HG02588 (cell line): ENCODE data around the gene LZTS3.
"Not testable (repeated sequence)": the region's sequence is repeated elsewhere in the genome, so short reads cannot be mapped to it uniquely, and the experiment has no call there.

Experiments
- ATAC-seq: cut with Tn5 transposase; IDR thresholded peaks from one replicate; pipeline ENCODE4 v1.9.1; 2021; ENCODE audit warnings: mild to moderate bottlenecking, moderate library complexity; ENCODE audit not compliant: unreplicated experiment

Gene LZTS3

GRCh38 chr20:3172933-3173609, at the start of gene LZTS3:
TSS of gene LZTS3 (minus strand) at chr20:3173549. CDS start at chr20:3167163, 6,386 bp downstream.
- peak; percentile 44 for ATAC-seq

DNA sequence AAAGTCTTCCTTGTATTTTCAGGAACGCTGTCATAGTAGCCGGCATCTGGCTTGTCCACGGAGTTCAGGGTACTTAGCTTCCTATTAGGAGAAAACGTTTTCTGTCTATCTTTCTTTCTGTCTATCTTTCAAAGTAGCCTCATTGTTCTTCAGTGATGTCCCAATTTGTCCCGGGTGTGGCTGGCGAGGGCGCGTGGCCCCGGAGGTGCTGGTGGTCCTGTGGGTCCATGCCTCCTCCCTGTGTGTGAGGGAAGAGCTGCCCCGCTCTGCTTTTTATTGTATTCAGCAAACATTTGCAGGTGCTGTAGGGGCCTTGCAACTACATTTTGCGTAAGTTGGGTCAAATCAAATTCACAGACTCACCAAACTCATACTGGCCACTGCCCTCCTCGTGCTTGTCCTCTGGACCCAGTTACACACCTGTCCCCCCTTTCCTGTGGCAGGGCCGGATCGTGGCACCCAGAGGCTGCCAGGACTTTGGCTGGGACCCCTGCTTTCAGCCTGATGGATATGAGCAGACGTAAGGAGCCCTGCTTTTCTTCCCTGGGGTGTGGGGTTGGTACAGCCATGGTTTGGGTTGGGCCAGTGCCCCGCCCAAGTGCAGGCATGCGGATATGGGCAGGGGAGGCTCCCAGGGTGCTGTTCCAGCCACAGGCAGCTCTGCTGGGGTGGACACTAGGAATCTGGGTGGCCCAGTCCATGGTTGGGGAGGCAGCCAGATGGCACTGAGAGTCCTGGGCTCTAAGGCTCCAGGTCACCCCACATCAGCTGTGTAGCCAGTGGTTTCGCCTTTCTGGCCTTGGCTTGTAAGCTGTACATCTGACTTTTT, 48.3 kb upstream of the LZTS3 start:
- no peak for ATAC-seq

- ATAC-seq = no peak
Observed at GRCh38 chr20:3218307-3218988, 45.1 kb upstream of the LZTS3 start.

- ATAC-seq = not testable (repeated sequence)
Observed at GRCh38 chr20:3215359-3215917, 42.1 kb upstream of the LZTS3 start.

GRCh38 chr20:3213226-3213625, 39.9 kb upstream of the LZTS3 start:
- no peak for ATAC-seq

- no peak for ATAC-seq
Observed at GRCh38 chr20:3210346-3210745, 37.0 kb upstream of the LZTS3 start.

DNA sequence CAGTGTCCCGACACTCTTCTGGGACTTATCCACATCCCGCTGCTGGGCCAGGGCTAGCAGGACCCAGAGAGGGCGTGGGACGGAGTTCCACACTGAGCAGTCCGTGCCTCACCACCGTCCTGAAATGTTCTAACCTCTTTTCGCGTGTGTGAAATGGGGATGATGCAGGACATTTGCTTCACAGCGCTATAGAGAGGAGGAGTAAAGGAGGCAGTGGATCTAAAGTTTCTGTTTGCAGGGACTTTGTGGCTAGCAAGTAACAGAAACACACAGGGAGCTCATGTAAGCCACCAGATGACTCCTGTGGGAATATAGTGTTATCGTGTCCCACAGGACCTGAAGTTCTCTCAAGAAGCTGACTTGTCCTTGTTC, 36.6 kb upstream of the LZTS3 start:
- no peak for ATAC-seq

DNA sequence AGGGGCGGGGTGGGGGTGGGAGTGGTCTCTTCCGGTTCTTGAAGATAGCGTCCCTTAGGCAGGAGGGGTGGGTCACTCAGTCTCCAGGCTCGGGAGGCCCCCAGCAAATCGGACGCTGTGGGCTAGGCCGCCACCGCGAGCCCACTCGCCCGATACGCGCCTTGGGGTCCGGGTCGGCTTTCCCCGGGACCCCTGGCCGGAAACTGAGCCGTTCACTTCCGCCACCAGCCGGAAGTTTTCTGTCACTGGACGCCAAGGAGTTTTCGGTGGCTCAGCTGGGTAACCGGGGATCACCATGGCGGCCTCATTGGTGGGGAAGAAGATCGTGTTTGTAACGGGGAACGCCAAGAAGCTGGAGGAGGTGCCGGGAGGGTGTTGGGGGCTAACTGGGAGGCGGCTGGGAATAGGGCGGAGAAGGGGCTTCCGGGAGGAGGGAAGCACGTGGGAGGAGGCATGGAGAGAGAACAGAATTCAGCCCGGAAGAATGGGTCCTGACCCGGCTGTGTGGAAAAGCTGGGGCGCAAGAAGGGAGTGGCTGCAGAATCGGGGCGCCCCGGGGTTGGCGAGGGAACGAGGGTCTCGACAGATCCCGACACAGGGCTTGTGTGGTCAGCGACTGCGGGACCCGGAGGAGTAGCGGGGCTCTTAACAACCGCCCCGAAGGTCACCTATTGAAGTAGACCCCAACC, 36.1 kb upstream of the LZTS3 start, which contains the start of gene ITPA:
Gene ITPA, plus strand, starts transcription at position 242 of the 689 bp plus-strand sequence. Its CDS starts 54 bp downstream, at position 296.
- ATAC-seq = no peak

DNA sequence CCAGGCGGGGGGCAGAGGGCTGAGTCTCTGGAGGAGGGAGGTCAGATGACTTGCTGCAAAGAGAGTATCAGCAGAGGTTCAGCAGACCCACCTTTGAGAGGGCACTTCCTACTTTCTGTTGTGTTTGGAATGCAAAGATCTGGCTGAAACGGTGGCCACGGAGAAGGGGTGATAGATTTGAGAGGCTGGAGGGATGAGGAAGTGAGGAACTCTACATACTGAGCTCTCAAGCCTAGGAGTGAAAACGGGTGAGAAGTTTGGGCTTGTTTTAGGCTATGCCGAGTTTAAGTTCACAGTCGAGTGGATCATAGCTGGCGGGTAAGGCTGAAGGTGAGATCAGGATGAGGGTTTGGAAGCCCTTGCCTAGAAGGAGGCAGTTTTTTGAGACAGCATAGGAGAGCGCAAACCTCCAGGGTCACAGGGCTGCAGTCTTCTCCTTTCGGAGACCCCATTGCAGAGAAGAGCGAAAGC, 35.5 kb upstream of the LZTS3 start:
- no peak for ATAC-seq

DNA sequence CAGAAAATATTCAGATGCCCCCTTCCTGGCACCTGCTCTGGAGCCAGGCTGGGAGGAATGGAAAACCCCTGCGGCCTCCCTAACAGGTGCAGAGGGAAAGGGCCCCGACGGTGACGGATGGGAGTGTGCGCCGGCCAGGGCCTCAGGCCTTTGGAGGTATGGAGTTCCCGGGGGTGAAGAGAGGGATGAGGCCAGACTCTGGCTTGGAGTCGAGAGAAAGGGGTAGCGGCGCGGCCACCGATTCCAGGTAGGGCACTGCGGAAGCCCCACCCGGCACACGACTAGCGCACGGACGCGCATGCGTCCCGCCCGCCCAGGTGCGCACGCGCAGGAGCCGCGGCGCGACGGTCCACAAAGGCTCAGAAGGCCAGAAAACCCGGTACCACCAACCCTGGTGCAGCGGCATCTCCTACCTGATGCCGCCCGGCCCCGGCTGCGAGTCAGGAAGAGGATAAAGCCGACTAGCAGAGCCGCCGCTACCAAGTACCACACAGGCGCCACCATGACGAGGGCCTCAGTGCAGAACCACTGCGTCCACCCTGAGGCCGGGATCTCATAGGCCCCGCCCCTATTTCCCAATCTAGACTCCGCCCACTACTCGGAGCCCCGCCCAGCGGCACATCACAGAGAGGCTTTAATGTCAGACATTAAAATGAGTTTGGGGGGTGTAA, 30.9 kb upstream of the LZTS3 start, which contains the start of gene DDRGK1:
Gene DDRGK1, minus strand, starts transcription at position 559 of the 671 bp plus-strand sequence. Its CDS starts 55 bp downstream, at position 504.
- ATAC-seq = peak; percentile 78

DNA sequence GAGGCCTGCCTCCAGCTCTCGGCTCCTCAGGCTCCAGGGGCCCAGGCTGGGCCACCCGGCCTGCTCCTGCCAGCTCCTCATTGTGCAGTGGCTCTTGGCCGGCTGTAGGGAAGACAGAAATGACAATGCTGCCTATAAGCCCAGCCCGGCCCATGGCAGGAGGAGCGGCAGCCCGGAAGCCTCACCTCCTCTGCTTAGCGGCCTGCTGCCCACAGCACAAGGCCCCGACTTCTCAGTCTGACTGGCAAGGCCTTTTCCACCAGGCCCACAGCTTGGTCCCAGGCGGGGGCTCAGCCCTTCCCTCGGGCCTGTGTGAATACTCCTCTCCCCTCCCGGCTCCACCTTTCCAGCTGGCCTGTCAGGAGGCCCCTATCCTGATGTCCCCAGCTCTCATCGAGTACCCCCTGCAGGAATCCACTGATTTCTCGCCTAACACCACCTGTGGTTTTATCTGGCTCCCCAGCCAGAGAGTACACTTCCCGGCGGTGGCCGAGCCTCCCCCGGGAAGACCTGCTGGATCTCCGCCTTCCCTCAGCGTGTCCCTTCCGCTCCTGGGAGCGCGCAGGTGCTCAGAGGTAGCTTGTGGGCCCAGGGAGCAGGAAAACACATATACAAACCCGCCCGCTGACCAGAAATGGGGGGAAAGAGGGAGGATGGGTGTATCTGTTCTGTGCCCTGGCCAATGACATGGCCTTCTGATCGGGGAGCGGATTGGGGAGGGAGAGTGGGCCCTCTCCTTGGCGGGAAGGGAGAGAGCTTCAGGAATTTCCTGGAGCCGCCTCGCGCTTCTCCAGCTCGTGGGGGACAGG, 30.2 kb upstream of the LZTS3 start:
- ATAC-seq = peak; percentile 28

DNA sequence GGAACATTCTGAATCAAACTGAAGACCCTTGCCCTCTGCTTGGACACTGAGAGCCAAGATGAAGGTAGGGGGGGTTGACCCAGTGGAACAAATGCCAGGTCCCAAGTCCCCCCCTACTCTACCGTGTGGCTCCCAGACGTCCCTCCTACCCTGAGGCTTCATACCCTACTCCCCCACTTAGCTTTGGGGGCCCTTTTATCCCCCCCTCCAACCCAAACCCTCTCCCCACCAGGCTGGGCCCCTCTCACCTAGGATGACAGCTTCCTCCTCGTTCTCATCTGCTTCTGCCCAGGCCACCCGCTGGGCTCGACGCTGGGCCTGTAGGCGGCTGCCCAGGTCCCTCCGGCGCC, 29.6 kb upstream of the LZTS3 start:
- no peak for ATAC-seq

GRCh38 chr20:3199976-3200755, 26.8 kb upstream of the LZTS3 start:
- ATAC-seq = no peak

GRCh38 chr20:3199206-3199605, 25.9 kb upstream of the LZTS3 start:
- ATAC-seq = no peak

DNA sequence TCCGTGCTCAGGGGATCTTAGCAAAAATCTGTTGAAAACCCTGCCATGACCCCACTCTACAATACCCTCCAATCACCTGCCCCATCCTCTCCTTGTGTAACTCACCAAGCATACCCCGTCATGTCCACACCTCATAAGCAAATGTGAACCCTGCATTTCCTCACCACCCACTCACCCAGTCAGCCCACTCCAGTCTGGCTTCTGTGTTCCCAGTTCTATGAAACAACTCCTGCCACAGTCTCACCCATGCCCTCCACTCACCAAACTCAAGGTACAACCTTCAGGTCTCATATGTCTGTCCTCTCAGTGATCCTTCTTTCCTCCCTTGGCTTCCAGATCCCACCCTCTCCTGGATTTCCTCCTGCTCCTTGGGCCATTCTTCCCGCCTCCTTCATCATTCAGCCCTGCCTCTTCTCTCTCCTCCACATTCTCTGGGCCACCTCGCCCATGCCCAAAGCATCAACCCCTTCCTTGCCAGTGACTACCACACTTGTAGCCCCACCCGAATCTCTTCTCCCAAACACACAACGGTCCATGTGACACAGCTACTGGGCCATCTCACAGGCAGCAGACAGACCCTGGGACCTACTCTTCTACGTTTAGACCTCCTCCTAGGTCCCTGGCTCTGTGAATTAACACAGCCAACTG, 22.4 kb upstream of the LZTS3 start:
- ATAC-seq = no peak

GRCh38 chr20:3194617-3195280, 21.4 kb upstream of the LZTS3 start:
- ATAC-seq = no peak
